K562 (cell line): ENCODE measurements around the gene CAMK2G. TPM values are rescaled to one million over a fixed set of nuclear protein-coding genes. Genes with fewer than 3 reads are reported as not detected.

Experiments
- BCL6 ChIP-seq: fragments of 250-450 bp; sonication (Bioruptor Pico); IDR thresholded peaks from 2 replicates; pipeline ENCODE4 v1.4.0; 2020
- CEBPG ChIP-seq, 3 experiments: fragments of 200-800 bp in 1 of 3; sonication (Bioruptor generic) in 1 of 3; sonication (generic) in 1 of 3; formaldehyde crosslinking in 1 of 3; IDR thresholded peaks in 2 of 3; conservative IDR thresholded peaks in 1 of 3; 2 replicates each; pipeline versions ENCODE4 v1.6.1 to v1.8.0; 2016 to 2022; ENCODE audit warnings: missing compliant biosample characterization in 2 of 3, missing genetic modification characterization in 2 of 3, mild to moderate bottlenecking in 1 of 3, missing genetic modification reagents in 1 of 3
- CSDE1 ChIP-seq, 2 experiments: fragments of 450-650 bp; IDR thresholded peaks; 2 replicates each; pipeline ENCODE4 v1.6.1; 2016; ENCODE audit warnings: mild to moderate bottlenecking in 1 of 2
- FOXJ3 ChIP-seq: sonication (generic); formaldehyde crosslinking; IDR thresholded peaks from 2 replicates; pipeline ENCODE4 v1.4.0; 2020; ENCODE audit warnings: mild to moderate bottlenecking, missing genetic modification reagents
- FOXM1 ChIP-seq, 2 experiments: fragments of 450-650 bp in 1 of 2; sonication (generic) in 1 of 2; formaldehyde crosslinking in 1 of 2; IDR thresholded peaks; 2 replicates each; pipeline versions ENCODE4 v1.6.1 to v1.9.0; 2017 to 2022; ENCODE audit warnings: low read depth in 2 of 2, mild to moderate bottlenecking in 2 of 2, missing genetic modification reagents in 1 of 2, moderate library complexity in 1 of 2
- HDAC3 ChIP-seq: fragments of 450-650 bp; IDR thresholded peaks from 2 replicates; pipeline ENCODE4 v1.6.1; 2018; ENCODE audit warnings: borderline replicate concordance, mild to moderate bottlenecking, moderate library complexity; ENCODE audit not compliant: partially characterized antibody
- HIVEP1 ChIP-seq: fragments of 250-450 bp; sonication (Bioruptor Pico); IDR thresholded peaks from 2 replicates; pipeline ENCODE4 v1.4.0; 2020; ENCODE audit warnings: mild to moderate bottlenecking
- HNRNPL ChIP-seq: fragments of 200-400 bp; formaldehyde crosslinking; IDR thresholded peaks from 2 replicates; pipeline ENCODE4 v1.6.1; 2017; ENCODE audit warnings: low read depth, mild to moderate bottlenecking, low read length
- KAT7 ChIP-seq: sonication (generic); formaldehyde crosslinking; IDR thresholded peaks from 2 replicates; pipeline ENCODE4 v1.8.0; 2022; ENCODE audit warnings: missing genetic modification reagents, mild to moderate bottlenecking, borderline replicate concordance
- MLLT1 ChIP-seq, 2 experiments: fragments of 450-650 bp; IDR thresholded peaks; 2 replicates each; pipeline ENCODE4 v1.6.1; 2016
- POLR2AphosphoS5 ChIP-seq: IDR thresholded peaks from 2 replicates; pipeline ENCODE4 v1.6.1; 2011; ENCODE audit warnings: mild to moderate bottlenecking, low read depth, low read length, moderate library complexity; ENCODE audit not compliant: control insufficient read depth, insufficient read depth
- RBM15 ChIP-seq: fragments of 200-400 bp; formaldehyde crosslinking; IDR thresholded peaks from 2 replicates; pipeline ENCODE4 v1.6.1; 2018; ENCODE audit warnings: mild to moderate bottlenecking, low read length, moderate library complexity; ENCODE audit not compliant: insufficient read depth
- RFX7 ChIP-seq: fragments of 250-450 bp; sonication (Bioruptor Pico); IDR thresholded peaks from 2 replicates; pipeline ENCODE4 v1.5.1; 2021; ENCODE audit warnings: mild to moderate bottlenecking
- TCF7 ChIP-seq: sonication (generic); IDR thresholded peaks from 2 replicates; pipeline ENCODE4 v1.6.1; 2016; ENCODE audit warnings: antibody characterized with exemption, borderline replicate concordance
- YBX1 ChIP-seq: fragments of 450-650 bp; IDR thresholded peaks from 2 replicates; pipeline ENCODE4 v1.7.1; 2016; ENCODE audit warnings: mild to moderate bottlenecking
- ZFX ChIP-seq: sonication (generic); formaldehyde crosslinking; IDR thresholded peaks from 2 replicates; pipeline ENCODE4 v1.8.0; 2022; ENCODE audit warnings: mild to moderate bottlenecking, missing genetic modification reagents, moderate library complexity
- ZNF24 ChIP-seq: fragments of 450-650 bp; IDR thresholded peaks from 2 replicates; pipeline ENCODE4 v1.6.1; 2016
- polyA plus RNA-seq, 8 experiments: library from polyadenylated mRNA; depleted of rRNA in 4 of 8; stranded (reverse) in 5 of 8; unstranded in 3 of 8; fragments of >200 nt; fragmentation: Nextera tagmentation in 2 of 8; fragmentation: Illumina TruSeq in 1 of 8; extraction: Ambion mirVana in 2 of 8; extraction: Trizol in 1 of 8; gene quantifications; 2 replicates each; pipeline versions ENCODE4 v1.2.1 to v1.2.3, GENCODE V29; 2011 to 2014; ENCODE audit warnings: inconsistent platforms in 1 of 8, missing spikeins in 1 of 8
- total RNA-seq, 7 experiments: library from RNA; depleted of rRNA in 6 of 7; stranded (reverse); fragments of >200 nt in 6 of 7; fragmentation: Illumina TruSeq in 2 of 7; extraction: Trizol in 2 of 7; gene quantifications; 2 replicates each; pipeline versions ENCODE4 v1.2.1 to v1.2.3, GENCODE V29; 2011 to 2021; ENCODE audit warnings: low replicate concordance in 1 of 7
- TF ChIP-seq, protein P1 (sequence below): fragments of 250-450 bp; sonication (Bioruptor Pico); IDR thresholded peaks from 2 replicates; pipeline ENCODE4 v1.5.0; 2020; ENCODE audit warnings: mild to moderate bottlenecking, borderline replicate concordance
- TF ChIP-seq, protein P2 (sequence below): IDR thresholded peaks from 3 replicates; pipeline ENCODE4 v1.6.1; 2011; ENCODE audit warnings: borderline replicate concordance, mild to moderate bottlenecking, moderate library complexity; ENCODE audit not compliant: insufficient read length; ENCODE audit errors: extremely low read depth

The CAMK2G gene
- total and polyA plus RNA-seq, 9 of the 15 experiments (the other 6 are each of a cell fraction or from before 2014, with no cell fraction given) = 9.0 to 37.9 (median 32.6) TPM

- TF ChIP-seq POLR2AphosphoS5 = peak; percentile 91
- TF ChIP-seq, protein P1, sequence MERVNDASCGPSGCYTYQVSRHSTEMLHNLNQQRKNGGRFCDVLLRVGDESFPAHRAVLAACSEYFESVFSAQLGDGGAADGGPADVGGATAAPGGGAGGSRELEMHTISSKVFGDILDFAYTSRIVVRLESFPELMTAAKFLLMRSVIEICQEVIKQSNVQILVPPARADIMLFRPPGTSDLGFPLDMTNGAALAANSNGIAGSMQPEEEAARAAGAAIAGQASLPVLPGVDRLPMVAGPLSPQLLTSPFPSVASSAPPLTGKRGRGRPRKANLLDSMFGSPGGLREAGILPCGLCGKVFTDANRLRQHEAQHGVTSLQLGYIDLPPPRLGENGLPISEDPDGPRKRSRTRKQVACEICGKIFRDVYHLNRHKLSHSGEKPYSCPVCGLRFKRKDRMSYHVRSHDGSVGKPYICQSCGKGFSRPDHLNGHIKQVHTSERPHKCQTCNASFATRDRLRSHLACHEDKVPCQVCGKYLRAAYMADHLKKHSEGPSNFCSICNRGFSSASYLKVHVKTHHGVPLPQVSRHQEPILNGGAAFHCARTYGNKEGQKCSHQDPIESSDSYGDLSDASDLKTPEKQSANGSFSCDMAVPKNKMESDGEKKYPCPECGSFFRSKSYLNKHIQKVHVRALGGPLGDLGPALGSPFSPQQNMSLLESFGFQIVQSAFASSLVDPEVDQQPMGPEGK (CRISPR knock-in tag) = no peak
- peak; percentile 45; the same call in 1 of the 2 replicates for TF ChIP-seq ZFX (CRISPR knock-in tag)
- no peak; a peak in 1 of 4 replicates for TF ChIP-seq CSDE1 (IDR thresholded peaks at IDR 0.05)
- TF ChIP-seq FOXM1 (IDR thresholded peaks at IDR 0.05; ENCODE audit: low read depth) = no peak
- peak; percentile 76; the same call in 1 of the 2 replicates for TF ChIP-seq FOXM1 (CRISPR knock-in tag; IDR thresholded peaks at IDR 0.05; ENCODE audit: low read depth)
- TF ChIP-seq, protein P2, sequence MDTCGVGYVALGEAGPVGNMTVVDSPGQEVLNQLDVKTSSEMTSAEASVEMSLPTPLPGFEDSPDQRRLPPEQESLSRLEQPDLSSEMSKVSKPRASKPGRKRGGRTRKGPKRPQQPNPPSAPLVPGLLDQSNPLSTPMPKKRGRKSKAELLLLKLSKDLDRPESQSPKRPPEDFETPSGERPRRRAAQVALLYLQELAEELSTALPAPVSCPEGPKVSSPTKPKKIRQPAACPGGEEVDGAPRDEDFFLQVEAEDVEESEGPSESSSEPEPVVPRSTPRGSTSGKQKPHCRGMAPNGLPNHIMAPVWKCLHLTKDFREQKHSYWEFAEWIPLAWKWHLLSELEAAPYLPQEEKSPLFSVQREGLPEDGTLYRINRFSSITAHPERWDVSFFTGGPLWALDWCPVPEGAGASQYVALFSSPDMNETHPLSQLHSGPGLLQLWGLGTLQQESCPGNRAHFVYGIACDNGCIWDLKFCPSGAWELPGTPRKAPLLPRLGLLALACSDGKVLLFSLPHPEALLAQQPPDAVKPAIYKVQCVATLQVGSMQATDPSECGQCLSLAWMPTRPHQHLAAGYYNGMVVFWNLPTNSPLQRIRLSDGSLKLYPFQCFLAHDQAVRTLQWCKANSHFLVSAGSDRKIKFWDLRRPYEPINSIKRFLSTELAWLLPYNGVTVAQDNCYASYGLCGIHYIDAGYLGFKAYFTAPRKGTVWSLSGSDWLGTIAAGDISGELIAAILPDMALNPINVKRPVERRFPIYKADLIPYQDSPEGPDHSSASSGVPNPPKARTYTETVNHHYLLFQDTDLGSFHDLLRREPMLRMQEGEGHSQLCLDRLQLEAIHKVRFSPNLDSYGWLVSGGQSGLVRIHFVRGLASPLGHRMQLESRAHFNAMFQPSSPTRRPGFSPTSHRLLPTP = no peak
- no peak for TF ChIP-seq HDAC3
- peak; percentile 60; the same call in 1 of the 2 replicates for TF ChIP-seq CEBPG (CRISPR knock-in tag; IDR thresholded peaks at IDR 0.05)
- peak in 1 of 2 experiments; percentile 37; a peak in 1 of 4 replicates for TF ChIP-seq CEBPG (tag; conservative IDR thresholded peaks at IDR 0.05 in 1 of 2, IDR thresholded peaks at IDR 0.05 in 1 of 2)
- no peak for TF ChIP-seq RFX7 (CRISPR knock-in tag)
- TF ChIP-seq HNRNPL = no peak
- TF ChIP-seq RBM15 = 0 out of 2 replicates have a peak, but pooled peaks have one; percentile 31
- no peak for TF ChIP-seq KAT7 (CRISPR knock-in tag)
- no peak for TF ChIP-seq FOXJ3
- no peak for TF ChIP-seq BCL6 (CRISPR knock-in tag)
- TF ChIP-seq MLLT1 (IDR thresholded peaks at IDR 0.05) = peak in 1 of 2 experiments; percentile 80; a peak in 1 of 4 replicates
- TF ChIP-seq YBX1 = no peak
- peak; percentile 90 for TF ChIP-seq ZNF24
- 0 out of 2 replicates have a peak, but pooled peaks have one; percentile 60 for TF ChIP-seq TCF7
- TF ChIP-seq HIVEP1 (CRISPR knock-in tag) = no peak
These were observed 92.2 kb downstream of the CAMK2G start, which contains the start of gene CHCHD1 (continued) for GRCh38 chr10:73781879-73782748.
